Measurements from ENCODE around the gene FAM32A.

Gene FAM32A

DNA sequence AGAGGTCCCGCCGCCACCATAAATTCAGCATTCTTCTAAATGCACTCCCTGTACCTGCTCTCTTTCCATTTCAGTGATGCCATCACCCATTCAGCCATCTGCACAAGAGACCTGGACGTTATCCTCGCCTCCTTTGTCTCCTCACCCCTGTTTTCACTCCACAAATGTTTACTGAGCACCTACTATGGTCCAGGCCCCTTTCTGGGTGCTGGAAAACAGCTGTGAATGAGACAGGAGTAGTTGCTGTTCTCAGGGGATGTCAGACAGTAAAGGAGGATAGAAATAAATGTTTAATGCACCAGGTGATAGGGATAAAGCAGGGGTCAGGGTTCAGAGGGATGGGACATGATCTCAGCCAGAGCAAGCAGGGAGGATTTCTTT is 15.8 kb downstream of the FAM32A start:
- TF ChIP-seq, protein P1, sequence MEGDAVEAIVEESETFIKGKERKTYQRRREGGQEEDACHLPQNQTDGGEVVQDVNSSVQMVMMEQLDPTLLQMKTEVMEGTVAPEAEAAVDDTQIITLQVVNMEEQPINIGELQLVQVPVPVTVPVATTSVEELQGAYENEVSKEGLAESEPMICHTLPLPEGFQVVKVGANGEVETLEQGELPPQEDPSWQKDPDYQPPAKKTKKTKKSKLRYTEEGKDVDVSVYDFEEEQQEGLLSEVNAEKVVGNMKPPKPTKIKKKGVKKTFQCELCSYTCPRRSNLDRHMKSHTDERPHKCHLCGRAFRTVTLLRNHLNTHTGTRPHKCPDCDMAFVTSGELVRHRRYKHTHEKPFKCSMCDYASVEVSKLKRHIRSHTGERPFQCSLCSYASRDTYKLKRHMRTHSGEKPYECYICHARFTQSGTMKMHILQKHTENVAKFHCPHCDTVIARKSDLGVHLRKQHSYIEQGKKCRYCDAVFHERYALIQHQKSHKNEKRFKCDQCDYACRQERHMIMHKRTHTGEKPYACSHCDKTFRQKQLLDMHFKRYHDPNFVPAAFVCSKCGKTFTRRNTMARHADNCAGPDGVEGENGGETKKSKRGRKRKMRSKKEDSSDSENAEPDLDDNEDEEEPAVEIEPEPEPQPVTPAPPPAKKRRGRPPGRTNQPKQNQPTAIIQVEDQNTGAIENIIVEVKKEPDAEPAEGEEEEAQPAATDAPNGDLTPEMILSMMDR (IDR thresholded peaks at IDR 0.05; ENCODE audit: insufficient read depth, missing control alignments): no peak
- FAIRE-seq (no peak), DNase-seq (ENCODE audit: insufficient read length, low spot score) (no peak)

DNA sequence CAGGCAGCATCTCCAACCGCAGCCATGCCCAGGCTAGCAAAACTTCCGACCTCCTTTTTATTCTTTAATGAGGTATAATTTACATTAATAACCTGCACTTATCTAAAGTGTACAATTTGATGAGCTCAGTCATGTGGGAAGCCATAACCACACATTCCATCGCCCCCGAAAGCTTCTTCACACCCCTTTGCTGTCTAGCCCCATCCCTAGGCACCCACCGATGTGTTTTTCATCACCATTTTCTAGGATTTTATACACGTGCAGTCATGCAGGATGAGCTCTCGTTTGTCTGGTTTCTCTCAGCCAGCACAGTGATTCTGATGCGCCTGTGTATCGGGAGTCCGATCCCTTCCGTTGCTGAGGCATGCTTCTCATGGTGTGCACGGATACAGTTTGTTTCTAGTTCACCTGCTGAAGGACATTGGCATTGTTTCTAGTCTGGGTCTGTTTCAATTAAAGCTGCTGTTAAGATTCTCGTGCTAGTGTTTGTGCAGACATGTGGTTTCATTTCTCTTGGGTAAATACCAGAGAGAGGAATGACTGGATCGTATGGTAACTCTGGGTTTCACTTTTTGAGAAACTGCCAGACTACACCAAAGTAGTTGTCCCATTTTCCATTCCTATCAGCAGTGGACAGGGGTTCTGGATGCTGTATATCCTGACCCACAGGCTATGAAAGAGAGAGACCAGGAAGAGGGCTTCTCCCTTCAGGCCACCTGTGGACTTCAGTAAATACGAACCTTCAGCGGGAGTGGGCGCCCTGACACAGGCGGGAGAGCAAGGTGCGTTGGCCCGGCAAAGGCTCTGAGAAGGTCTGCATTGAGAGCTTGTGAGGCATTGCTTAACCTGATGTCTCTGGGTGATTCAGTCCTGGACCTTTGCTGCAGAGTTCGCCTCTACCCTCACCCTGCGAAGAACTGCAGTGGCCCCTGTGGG is 17.4 kb downstream of the FAM32A start:
- TF ChIP-seq, protein P1 (IDR thresholded peaks at IDR 0.05; ENCODE audit: insufficient read depth, missing control alignments): no peak
- no peak for DNase-seq (ENCODE audit: insufficient read length, low spot score)
- FAIRE-seq: no peak

DNA sequence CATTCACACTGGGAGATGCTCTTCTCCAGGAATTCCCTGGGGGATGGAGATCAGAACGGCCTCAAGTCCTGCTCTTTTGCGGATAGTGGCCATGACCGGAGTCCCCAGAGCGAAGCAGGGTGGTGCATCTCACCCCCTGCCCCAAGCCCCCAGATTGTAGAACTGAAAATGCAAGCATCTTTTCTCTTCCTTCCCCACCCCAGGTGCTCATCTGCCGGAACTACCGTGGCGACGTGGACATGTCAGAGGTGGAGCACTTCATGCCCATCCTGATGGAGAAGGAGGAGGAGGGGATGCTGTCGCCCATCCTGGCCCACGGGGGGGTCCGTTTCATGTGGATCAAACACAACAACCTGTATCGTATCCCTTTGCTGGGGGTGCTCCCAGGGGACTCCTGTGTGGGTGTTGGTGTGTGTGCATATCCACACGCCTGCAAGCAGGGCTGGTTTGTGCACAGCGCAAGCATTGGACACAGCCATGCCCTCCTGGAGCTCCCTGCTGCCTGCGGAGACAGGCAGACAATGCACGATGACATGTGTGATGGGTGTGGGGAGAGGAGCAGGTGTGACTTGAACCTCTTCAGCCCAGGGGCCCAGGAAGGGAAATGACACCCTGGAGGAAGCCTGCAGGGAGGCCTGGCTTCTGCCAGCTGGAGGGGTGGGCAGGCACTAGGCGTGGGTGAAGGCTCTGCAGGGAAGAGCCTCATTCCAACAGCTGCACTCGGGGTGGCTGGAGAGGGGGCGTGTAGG is 18.2 kb downstream of the FAM32A start:
- TF ChIP-seq, protein P1 (IDR thresholded peaks at IDR 0.05; ENCODE audit: insufficient read depth, missing control alignments): no peak
- no peak for DNase-seq (ENCODE audit: insufficient read length, low spot score)
- no peak for FAIRE-seq

DNA sequence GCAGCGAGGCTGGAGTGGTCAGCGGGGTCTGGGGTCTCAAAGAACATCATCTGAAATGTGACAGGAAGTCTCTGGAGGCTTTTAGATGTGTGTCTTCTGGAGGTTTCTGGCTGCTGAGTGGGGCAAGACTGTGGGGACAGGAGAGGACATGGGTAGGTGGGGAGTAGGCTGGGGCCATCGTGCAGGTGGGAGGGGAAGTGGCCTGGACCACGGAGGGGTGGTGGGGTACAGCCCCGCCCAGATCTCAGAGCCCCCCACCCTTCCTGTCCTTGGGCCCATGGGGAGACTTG is 18.7 kb downstream of the FAM32A start:
- FAIRE-seq: no peak
- no peak for DNase-seq (ENCODE audit: insufficient read length, low spot score)

DNA sequence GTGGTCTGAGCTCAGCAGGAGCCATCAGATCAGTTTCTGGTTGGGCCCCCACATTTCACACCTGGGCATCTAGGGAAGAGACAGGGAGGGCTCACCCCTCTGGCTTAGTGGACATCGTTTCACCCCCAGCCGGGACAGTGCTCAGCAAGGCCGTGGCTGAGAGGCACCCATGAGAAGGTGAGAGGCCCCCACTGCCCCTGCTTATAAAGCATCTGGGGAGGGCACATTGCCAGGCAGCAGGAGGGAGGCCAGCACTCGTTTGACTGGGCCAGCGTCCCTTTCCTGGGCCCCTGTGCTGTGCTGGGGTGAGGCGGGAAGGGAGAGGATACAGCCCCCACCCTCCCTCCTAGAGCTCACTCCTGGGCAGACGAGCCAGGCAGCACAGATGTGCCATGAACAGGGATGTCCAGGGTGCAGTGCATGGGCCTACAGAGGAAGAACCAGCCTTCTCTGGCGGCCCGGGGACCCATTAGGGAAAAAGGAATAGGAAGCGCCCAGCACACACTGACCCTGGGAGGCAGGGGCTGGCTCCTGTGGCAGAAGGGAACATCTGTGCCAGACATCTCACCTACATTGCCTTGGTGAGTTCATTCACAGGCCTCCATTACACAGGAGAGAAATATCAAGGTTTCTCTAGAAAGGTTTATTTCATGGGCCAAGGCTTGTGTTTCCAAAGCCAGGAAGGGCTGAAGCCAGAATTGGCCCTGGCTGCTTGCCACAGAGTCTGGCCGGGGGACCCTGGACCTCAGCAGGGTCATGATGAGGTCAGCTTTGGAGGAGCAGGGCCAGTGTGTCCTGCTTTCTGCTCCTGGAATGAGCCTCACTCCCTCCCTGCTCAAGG is 20.2 kb downstream of the FAM32A start:
- DNase-seq (ENCODE audit: insufficient read length, low spot score) (no peak), FAIRE-seq (no peak)
- TF ChIP-seq, protein P1 (IDR thresholded peaks at IDR 0.05; ENCODE audit: insufficient read depth, missing control alignments): no peak

More for the DNA sequence above, 18.7 kb downstream of the FAM32A start:
- TF ChIP-seq, protein P1 (IDR thresholded peaks at IDR 0.05; ENCODE audit: insufficient read depth, missing control alignments): no peak

DNA sequence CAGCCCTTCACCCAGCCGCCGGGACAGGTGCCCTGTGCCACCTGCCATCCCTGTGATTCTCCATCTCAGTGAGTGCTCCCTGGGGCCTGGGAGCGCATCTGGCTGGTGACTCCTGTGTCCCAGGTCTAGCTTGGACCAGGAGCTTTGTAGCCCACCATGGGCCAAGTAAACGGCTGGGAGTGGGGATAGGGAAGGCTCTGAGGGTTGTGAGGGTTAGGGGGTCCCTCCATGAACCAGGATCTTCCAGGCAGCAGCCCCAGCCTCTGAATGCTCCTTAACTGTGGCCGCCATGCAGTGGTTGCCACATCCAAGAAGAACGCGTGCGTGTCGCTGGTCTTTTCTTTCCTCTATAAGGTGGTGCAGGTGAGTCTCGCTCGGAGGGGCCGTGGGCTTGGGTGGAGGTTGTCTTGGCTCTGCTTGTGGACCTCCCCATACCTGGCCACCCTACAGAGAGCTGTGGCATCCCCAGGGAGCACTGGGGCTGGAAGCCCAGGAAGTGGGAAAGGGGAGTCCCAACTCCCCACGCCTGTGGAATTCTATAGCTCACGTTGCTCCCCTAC is 20.9 kb downstream of the FAM32A start:
- FAIRE-seq (no peak), DNase-seq (ENCODE audit: insufficient read length, low spot score) (no peak)
- TF ChIP-seq, protein P1 (IDR thresholded peaks at IDR 0.05; ENCODE audit: insufficient read depth, missing control alignments): no peak

All from D721Med (cell line).